ENCODE measurements around the gene ARHGDIA.
"Not testable (repeated sequence)": the region's sequence is repeated elsewhere in the genome, so short reads cannot be mapped to it uniquely, and the experiment has no call there.

Gene ARHGDIA

GRCh38 chr17:81870981-81871386 is at the start of gene ARHGDIA:
ARHGDIA (minus strand) TSS chr17:81871337; CDS start chr17:81869930, 1,407 bp downstream.
- DNase-seq = no peak

- no peak for DNase-seq
Measured at GRCh38 chr17:81918832-81919545, 47.9 kb upstream of the ARHGDIA start.

- not testable (repeated sequence) for DNase-seq
Measured at GRCh38 chr17:81918333-81918669, 47.2 kb upstream of the ARHGDIA start.

- peak; percentile 87 to 94 (median 92) for DNase-seq
Measured at GRCh38 chr17:81917565-81918332, 46.6 kb upstream of the ARHGDIA start, which contains the start of gene SIRT7. SIRT7 (minus strand) TSS chr17:81918176; CDS start chr17:81918131, 45 bp downstream.

DNA sequence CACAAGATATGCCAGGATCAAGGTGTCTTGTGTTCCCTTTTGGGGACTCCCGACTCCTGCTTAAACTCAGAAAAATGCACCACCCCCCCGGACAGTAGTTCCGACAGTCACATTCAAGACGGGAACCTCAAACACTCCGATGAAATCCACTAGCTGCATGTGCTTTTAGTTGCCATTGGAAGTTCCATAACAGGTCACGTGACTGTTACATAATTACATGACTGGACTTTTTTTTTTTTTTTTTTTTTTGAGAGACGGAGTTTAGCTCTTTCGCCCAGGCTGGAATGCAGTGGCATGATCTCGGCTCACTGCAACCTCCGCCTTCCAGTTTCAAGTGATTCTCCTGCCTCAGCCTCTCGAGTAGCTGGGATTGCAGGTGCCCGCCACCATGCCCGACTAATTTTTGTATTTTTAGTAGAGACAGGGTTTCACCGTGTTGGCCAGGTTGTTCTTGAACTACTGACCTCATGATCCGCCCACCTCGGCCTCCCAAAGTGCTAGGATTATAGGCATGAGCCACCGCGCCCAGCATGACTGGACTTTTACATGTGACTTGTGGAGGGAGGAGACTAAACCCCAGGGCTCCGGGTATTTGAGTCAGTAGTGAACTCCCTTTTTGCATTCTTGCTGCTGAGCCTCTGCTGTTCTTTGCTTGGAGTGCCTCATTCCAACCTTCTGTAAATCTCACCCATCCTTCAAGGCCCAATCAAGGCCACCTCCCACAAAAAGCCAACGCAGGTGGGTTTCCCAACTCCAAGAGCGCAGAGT is 45.3 kb upstream of the ARHGDIA start:
- peak; percentile 83 to 88 (median 87) for DNase-seq

- no peak for DNase-seq
Measured at GRCh38 chr17:81915331-81915730, 44.2 kb upstream of the ARHGDIA start.

DNA sequence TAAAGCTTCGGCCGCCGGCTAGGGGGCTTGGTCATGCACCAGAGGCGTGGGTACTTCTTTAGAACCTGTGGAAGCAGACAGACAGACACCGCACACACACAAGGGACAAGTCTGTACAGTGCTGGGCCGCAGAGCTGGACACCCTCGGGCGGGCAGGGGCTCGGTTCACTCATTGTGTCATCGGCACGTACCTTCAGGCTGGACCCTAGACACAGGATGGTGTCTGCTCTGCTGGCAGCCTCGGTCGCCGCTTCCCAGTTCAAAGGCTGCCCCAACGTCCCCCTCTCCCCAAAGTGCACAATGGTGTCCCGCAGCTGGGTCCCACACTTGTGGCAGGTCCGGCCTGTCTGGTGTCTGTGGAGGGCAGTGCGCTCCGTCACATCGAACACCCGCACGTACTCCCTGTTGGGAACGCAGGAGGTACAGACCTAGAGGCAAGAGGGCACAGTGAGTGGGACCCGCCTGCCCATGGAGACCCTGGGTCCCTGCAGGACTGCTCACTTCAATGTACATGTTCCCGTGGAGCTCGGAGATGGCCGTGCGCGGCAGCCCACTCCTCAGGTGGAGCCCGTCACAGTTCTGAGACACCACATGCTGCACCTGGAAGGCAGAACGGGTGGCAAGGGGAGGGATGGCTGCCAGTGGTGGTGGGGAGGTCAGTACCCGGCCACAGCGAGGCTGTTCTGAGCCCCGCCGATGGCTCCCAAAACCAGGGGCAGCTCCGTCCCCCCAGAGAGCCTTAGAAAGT is 43.1 kb upstream of the ARHGDIA start:
- DNase-seq = no peak

GRCh38 chr17:81913394-81914102 is 42.4 kb upstream of the ARHGDIA start:
- DNase-seq = no peak

DNA sequence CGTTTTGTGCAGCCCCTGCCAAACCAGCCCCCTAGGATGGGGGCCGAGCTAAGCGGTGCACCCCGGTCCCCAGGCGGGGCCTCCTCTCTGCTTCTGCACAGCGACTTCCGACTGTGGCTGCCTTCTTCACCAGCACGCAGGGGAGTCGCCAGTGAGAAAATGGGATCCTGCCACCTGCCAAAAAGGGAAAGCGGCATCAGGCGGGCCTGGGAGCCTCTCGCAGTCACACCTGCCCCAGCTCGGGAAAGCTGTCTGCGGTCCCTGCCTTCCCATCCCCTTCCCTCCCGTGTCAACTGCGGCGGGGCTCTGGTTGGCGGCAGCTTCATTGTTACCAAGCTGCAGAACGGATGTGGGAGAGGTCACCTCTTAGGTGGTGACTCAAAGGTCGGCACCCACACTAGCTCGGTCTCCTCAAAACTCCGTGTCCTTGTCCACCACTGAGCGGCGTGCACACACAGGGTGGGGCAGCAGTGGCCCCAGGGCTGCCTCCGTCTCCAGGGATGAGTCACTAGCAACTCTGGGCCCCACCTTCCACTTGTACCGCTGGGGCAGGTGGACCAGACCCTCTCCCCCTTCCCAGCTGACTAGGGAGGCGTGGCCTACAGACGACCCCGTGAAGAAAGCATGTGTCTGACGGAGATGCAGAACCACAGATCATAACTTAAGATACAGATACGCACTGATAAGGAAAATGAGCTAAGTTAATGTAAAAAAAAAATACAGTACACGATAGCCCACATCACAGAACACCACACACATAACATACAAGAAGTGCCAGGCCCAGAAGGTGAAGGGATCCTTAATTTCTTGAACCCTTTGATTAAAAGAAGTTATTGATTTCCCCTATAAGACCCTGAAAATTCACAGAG is 41.5 kb upstream of the ARHGDIA start:
- DNase-seq = no peak

- DNase-seq = no peak
Measured at GRCh38 chr17:81911969-81912368, 40.8 kb upstream of the ARHGDIA start.

- DNase-seq = peak; percentile 89 to 96 (median 94)
Measured at GRCh38 chr17:81911277-81911961, 40.3 kb upstream of the ARHGDIA start, which contains the start of gene PCYT2. PCYT2 (minus strand) TSS chr17:81911399; CDS start chr17:81911355, 44 bp downstream.

DNA sequence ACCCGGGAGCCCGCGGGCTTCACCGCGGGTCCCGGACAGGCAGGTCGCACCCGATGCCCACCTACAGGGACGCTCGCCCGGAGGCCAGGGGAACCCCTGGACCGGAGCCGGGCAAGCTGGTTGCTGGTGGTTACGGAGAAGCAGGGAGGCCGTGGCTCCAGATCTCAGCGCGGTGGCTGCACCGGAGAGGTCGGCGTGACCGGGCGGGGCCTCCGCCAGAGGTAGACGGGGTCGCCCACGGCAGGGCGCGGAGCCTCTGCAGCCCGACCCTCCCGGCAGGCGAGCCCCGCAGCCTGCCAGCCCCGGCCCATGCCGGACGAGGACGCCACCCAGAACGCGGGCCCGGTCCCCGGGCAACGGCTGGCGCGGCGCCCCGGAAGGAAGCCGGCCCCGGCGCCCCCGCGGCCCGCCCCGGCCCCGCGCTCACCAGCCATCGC is 39.7 kb upstream of the ARHGDIA start:
- DNase-seq = no peak

DNA sequence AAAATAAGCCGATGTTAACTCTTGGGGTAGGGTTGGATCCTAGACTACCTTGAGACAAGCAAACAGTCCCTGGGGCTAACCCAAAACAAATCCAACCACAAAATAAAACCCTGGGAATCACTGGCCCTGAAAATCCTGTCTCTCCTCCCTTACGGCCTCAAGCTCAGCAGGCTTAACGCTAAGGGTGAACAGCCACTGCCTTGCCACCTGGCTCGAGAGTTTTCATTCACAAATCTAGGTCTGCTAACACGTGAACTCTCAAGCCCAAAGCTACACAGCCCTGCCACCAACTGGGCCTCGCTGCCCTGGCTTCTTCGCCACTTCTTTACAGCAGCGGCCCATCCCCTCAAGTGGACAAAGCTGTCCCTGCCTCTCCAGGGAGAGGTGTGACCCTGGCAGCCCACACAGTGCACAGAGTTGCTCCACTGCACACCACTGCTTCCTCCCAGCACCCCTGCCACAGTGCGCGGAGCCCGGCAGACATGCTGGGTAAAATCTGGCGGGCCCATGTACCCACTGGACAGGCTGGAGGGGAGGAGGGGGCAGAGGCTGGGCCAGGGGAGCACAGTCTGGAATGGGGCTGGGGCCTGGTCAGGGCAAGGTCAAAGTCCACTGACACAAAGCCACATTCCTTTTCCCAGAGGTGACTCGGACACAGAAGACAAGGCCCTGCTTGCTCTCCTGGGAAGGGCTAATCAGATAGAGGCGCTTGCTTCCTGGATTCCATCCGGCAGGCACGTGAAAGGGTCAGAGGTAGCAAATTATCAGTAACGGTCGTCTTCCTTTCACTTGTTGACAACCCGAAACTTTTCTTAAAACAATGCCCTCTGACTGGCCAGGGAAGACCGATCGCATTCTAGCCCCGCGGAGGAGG is 39.1 kb upstream of the ARHGDIA start:
- peak in 2 of 3 donors; percentile 31 to 44 for DNase-seq

DNA sequence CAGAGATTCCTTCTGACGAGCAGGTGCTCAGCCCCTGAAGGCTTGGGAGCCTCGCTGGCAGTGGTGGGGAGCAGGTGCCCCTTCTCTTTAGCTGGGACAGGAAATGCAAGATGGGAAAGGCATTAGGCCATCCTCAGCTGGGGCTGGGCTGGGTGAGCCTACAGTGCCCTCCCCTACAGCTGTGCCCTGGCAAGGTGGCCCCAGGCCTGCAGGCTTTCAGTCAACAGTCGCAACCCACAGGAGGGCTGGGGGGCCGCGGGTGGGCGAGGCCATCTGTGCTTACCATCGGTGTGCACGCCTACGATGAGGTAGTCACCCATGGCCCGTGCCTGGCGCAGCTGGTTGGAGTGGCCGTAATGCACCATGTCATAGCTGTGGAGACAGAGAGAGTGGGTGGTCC is 38.1 kb upstream of the ARHGDIA start:
- DNase-seq = no peak

DNA sequence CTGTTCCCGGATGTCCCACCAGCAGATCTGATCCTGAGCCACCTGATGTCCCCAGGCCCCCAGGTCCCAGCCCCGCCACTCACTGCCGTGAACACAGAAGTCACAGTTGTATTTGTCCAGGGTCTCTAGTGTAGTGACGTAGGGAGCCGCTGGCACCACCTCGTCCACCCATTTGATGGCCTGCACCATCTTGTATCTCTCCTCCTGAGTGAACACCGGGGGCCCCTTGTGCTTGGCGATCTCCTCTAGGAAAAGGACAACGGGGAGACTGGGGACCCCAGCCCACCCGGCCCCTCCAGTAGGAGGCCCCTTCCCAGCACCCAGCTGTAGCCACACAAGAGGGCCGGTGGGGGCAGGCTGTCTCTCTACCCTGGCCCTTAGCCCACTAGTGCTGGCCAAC is 37.7 kb upstream of the ARHGDIA start:
- DNase-seq = no peak

GRCh38 chr17:81907219-81908145 is 36.3 kb upstream of the ARHGDIA start:
- DNase-seq = no peak

GRCh38 chr17:81906476-81907218 is 35.5 kb upstream of the ARHGDIA start:
- no peak for DNase-seq

All from suppressor macrophage treated with lipopolysaccharide for 1 hour (primary cell).